Coronary artery (tissue), 2 donors: ENCODE results near the gene GLOD4.

Experiments
- DNase-seq: peaks from one replicate; pipeline ENCODE4 v3.0.0-alpha.2; 2017; ENCODE audit warnings: low spot score
- H3K27ac ChIP-seq, 2 donors: fragments of 200-600 bp; sonication (generic); one replicate each; pipeline ENCODE4 v1.5.1; 2016 to 2019
- H3K4me3 ChIP-seq: fragments of 200-600 bp; sonication (generic); 2 replicates; pipeline ENCODE4 v1.5.1; 2016; ENCODE audit warnings: mild to moderate bottlenecking, moderate library complexity
- CTCF ChIP-seq: fragments of 200-600 bp; sonication (generic); IDR thresholded peaks from one replicate; pipeline ENCODE4 v1.5.1; 2019; ENCODE audit warnings: antibody characterized with exemption

GLOD4 gene

GRCh38 chr17:745406-745805 is 36.7 kb downstream of the GLOD4 start:
- H3K27ac ChIP-seq = no peak overlapping the region
- no peak overlapping the region for H3K4me3 ChIP-seq
- no peak for DNase-seq
- no peak for TF ChIP-seq CTCF

- no peak for DNase-seq
- H3K4me3 ChIP-seq = no peak overlapping the region
- no peak for TF ChIP-seq CTCF
- no peak overlapping the region for H3K27ac ChIP-seq
These were observed 37.1 kb downstream of the GLOD4 start for GRCh38 chr17:744937-745336.

- Histone ChIP-seq H3K27ac (no peak overlapping the region), H3K4me3 (no peak overlapping the region)
- DNase-seq = no peak
- TF ChIP-seq CTCF = no peak
These were observed 38.9 kb downstream of the GLOD4 start for GRCh38 chr17:743139-743538.

GRCh38 chr17:742147-742793 is 39.8 kb downstream of the GLOD4 start:
- no peak for DNase-seq
- Histone ChIP-seq H3K4me3 (no peak overlapping the region), H3K27ac (no peak overlapping the region)
- no peak for TF ChIP-seq CTCF

- DNase-seq = no peak
- H3K4me3 ChIP-seq = no peak overlapping the region
- TF ChIP-seq CTCF = no peak
- H3K27ac ChIP-seq = no peak overlapping the region
These were observed 41.7 kb downstream of the GLOD4 start for GRCh38 chr17:740240-741017.

- no peak for TF ChIP-seq CTCF
- Histone ChIP-seq H3K4me3 (no peak overlapping the region), H3K27ac (no peak overlapping the region)
- DNase-seq = no peak
These were observed 44.4 kb downstream of the GLOD4 start for GRCh38 chr17:737561-738113.
